Prostate gland (tissue), 2 donors: Measurements from ENCODE around the gene CCL15. TPM values are rescaled to one million over a fixed set of nuclear protein-coding genes. Genes with fewer than 3 reads are reported as not detected.

Experiments used
- DNase-seq: peaks from one replicate; pipeline ENCODE4 v3.0.0-alpha.2; 2019; ENCODE audit warnings: low spot score
- H3K27ac ChIP-seq, 2 donors: fragments of 200-600 bp; sonication (generic); 2 replicates each; pipeline ENCODE4 v1.5.1; 2017 to 2019
- H3K27me3 ChIP-seq: fragments of 200-600 bp; sonication (generic); replicated peaks from 2 replicates; pipeline ENCODE4 v1.5.1; 2019; ENCODE audit not compliant: insufficient read depth
- H3K36me3 ChIP-seq, 2 donors: fragments of 200-600 bp; sonication (generic); 1 replicate in 1 of 2; 2 replicates in 1 of 2; pipeline versions ENCODE4 v1.5.1 to v1.8.1; 2017 to 2019
- H3K4me1 ChIP-seq: fragments of 200-600 bp; sonication (generic); replicated peaks from 2 replicates; pipeline ENCODE4 v1.5.1; 2019
- H3K4me3 ChIP-seq, 2 donors: fragments of 200-600 bp; sonication (generic); 2 replicates each; pipeline ENCODE4 v1.5.1; 2017 to 2019
- H3K9me3 ChIP-seq: fragments of 200-600 bp; sonication (generic); 2 replicates; pipeline ENCODE4 v1.5.1; 2017
- CTCF ChIP-seq, 4 experiments: fragments of 200-600 bp in 2 of 4; fragments of 450-650 bp in 2 of 4; sonication (generic) in 2 of 4; IDR thresholded peaks; 1 replicate in 3 of 4; 2 replicates in 1 of 4; pipeline ENCODE4 v1.5.1; 2016 to 2019; ENCODE audit warnings: antibody characterized with exemption in 4 of 4, mild to moderate bottlenecking in 2 of 4, moderate library complexity in 2 of 4
- POLR2A ChIP-seq: fragments of 450-650 bp; IDR thresholded peaks from one replicate; pipeline ENCODE4 v1.6.1; 2016; ENCODE audit warnings: antibody characterized with exemption, mild to moderate bottlenecking
- POLR2AphosphoS5 ChIP-seq: sonication (generic); formaldehyde crosslinking; IDR thresholded peaks from one replicate; pipeline ENCODE4 v1.6.1; 2017; ENCODE audit warnings: antibody characterized with exemption
- WGBS: methylation state at CpG from one replicate; pipeline ENCODE4 v1.1.5; 2018; 5-methylcytosine and 5-hydroxymethylcytosine counted together
- intact Hi-C: fragments of 100-400 bp; cut with DNase I; formaldehyde crosslinking; loops from one replicate; pipeline ENCODE4 v1.14.2; 2022
- total RNA-seq, 2 donors: library from RNA; depleted of rRNA; stranded (reverse); fragments of >200 nt; gene quantifications; one replicate each; pipeline ENCODE4 v1.1.0, GENCODE V29; 2016

Gene CCL15
- total RNA-seq, 2 donors from 2014 or later: not detected

GRCh38 chr17:35953720-35954119, 47.6 kb downstream of the CCL15 start:
- Histone ChIP-seq H3K27ac (no peak overlapping the region), H3K9me3 (no peaks in the 10 kb centered on the region), H3K27me3 (no peaks in the 10 kb centered on the region), H3K4me3 (no peak overlapping the region), H3K36me3 (no peaks in the 10 kb centered on the region), H3K4me1 (no peaks in the 10 kb centered on the region)
- intact Hi-C loops: no loop called here
- 60% methylated on average over 7 of the region's 7 CpGs for WGBS
- no peak for TF ChIP-seq POLR2A
- no peak for TF ChIP-seq CTCF (IDR thresholded peaks at IDR 0.05)
- TF ChIP-seq POLR2AphosphoS5: no peak
- no peak for DNase-seq

- no peaks in the 10 kb centered on the region for H3K27me3 ChIP-seq
- H3K27ac ChIP-seq: no peak overlapping the region
- no peaks in the 10 kb centered on the region for H3K36me3 ChIP-seq
- no peaks in the 10 kb centered on the region for H3K4me1 ChIP-seq
- no peak overlapping the region for H3K4me3 ChIP-seq
- no peaks in the 10 kb centered on the region for H3K9me3 ChIP-seq
- no peak for TF ChIP-seq POLR2AphosphoS5
- no peak for TF ChIP-seq POLR2A
- TF ChIP-seq CTCF (IDR thresholded peaks at IDR 0.05): no peak
- WGBS: 73% methylated on average over 3 of the region's 3 CpGs
- intact Hi-C loops: no loop called here
- no peak for DNase-seq
These were observed 52.0 kb downstream of the CCL15 start for GRCh38 chr17:35949401-35949800.

- H3K4me3 ChIP-seq: no peak overlapping the region
- no peak overlapping the region for H3K27ac ChIP-seq
- no peaks in the 10 kb centered on the region for H3K4me1 ChIP-seq
- TF ChIP-seq CTCF (IDR thresholded peaks at IDR 0.05) (no peak), POLR2AphosphoS5 (no peak), POLR2A (no peak)
- intact Hi-C loops: no loop called here
- no peak for DNase-seq
- no peaks in the 10 kb centered on the region for H3K27me3 ChIP-seq
- WGBS: 90% methylated on average over 7 of the region's 7 CpGs
- no peaks in the 10 kb centered on the region for H3K36me3 ChIP-seq
- H3K9me3 ChIP-seq: no peaks in the 10 kb centered on the region
These were observed 53.3 kb downstream of the CCL15 start for GRCh38 chr17:35948092-35948491.

Other genes starting within 250 kb of the CCL15 start
- gene GAS2L2, start 248.3 kb downstream of the CCL15 start, total RNA-seq: not detected
- gene C17orf50, start 240.7 kb downstream of the CCL15 start, total RNA-seq: 10 to 100 TPM in 1 of 2 donors, not detected in 1; 15.8 TPM
- 100 to 1,000 TPM in 1 of 2 donors, 10 to 100 TPM in 1; 12.8 to 146 TPM for gene MMP28, start 205.9 kb downstream of the CCL15 start, total RNA-seq
- gene TAF15, start 192.1 kb downstream of the CCL15 start, total RNA-seq: 10 to 100 TPM; 57.2 to 86.1 TPM
- under 1 TPM in 1 of 2 donors, not detected in 1; 0.40 TPM for gene HEATR9, start 132.7 kb downstream of the CCL15 start, total RNA-seq
- gene CCL5, start 121.2 kb downstream of the CCL15 start, total RNA-seq: 1 to 10 TPM; 1.2 to 4.5 TPM
- gene RDM1, start 70.8 kb downstream of the CCL15 start, total RNA-seq: 1 to 10 TPM in 1 of 2 donors, not detected in 1; 2.4 TPM
- gene LYZL6, start 57.8 kb downstream of the CCL15 start, total RNA-seq: 1 to 10 TPM in 1 of 2 donors, not detected in 1; 4.4 TPM
- not detected for gene CCL16, start 20.1 kb downstream of the CCL15 start, total RNA-seq
- gene CCL14, start 14.8 kb downstream of the CCL15 start, total RNA-seq: 10 to 100 TPM; 19.9 to 28.0 TPM
- gene CCL23, start 16.4 kb upstream of the CCL15 start, total RNA-seq: 1 to 10 TPM; 7.4 to 8.7 TPM
- 1 to 10 TPM in 1 of 2 donors, not detected in 1; 2.4 TPM for gene CCL18, start 62.7 kb upstream of the CCL15 start, total RNA-seq
- gene CCL3, start 88.6 kb upstream of the CCL15 start, total RNA-seq: not detected
- 1 to 10 TPM in 1 of 2 donors, under 1 TPM in 1; 0.57 to 1.5 TPM for gene CCL4, start 102.3 kb upstream of the CCL15 start, total RNA-seq
- 1 to 10 TPM in 1 of 2 donors, under 1 TPM in 1; 0.96 to 3.9 TPM for gene TBC1D3B, start 175.1 kb upstream of the CCL15 start, total RNA-seq
- not detected for gene CCL3L1, start 195.2 kb upstream of the CCL15 start, total RNA-seq
- gene CCL4L2, start 209.5 kb upstream of the CCL15 start, total RNA-seq: under 1 TPM in 1 of 2 donors, not detected in 1; 0.32 TPM